DOHH2 (cell line): ENCODE measurements around the gene NBEA.

ENCODE experiments used
- CTCF ChIP-seq: fragments of 200-600 bp; sonication (generic); IDR thresholded peaks from one replicate; pipeline ENCODE4 v1.5.1; 2014; ENCODE audit warnings: antibody characterized with exemption, mild to moderate bottlenecking, low read depth, low read length; ENCODE audit not compliant: poor library complexity, severe bottlenecking
- EZH2phosphoT487 ChIP-seq: fragments of 200-600 bp; sonication (generic); IDR thresholded peaks from 2 replicates; pipeline ENCODE4 v1.6.1; 2017; ENCODE audit warnings: borderline replicate concordance, mild to moderate bottlenecking, antibody characterized with exemption, low read length, moderate library complexity, mixed read lengths

DNA sequence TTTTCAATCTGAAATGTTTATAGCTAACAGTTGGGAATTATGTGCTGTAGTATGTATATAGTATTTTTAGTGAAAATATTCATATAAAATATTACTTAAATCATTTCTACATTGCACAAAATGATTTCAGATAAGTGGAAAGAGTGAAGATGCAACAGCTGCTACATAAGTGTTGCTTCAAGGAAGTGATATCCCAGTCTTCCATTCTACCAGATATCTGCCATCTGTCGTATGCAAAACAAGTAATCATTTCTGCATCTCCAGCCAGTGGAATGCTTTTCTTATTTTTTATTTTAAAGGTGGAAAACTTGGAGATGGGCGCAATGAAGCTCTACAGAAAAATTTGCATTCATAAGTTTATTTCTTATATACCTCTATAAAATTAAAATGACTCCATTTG lies 687.0 kb downstream of the NBEA start:
- TF ChIP-seq CTCF, result no peak
- TF ChIP-seq EZH2phosphoT487, result no peak
